ENCODE measurements around the gene SCEL. TPM values are rescaled to one million over a fixed set of nuclear protein-coding genes. Genes with fewer than 3 reads are reported as not detected.

The SCEL gene
- total and polyA plus RNA-seq, 2 donors from 2014 or later: 0.22 to 3.3 TPM

DNA sequence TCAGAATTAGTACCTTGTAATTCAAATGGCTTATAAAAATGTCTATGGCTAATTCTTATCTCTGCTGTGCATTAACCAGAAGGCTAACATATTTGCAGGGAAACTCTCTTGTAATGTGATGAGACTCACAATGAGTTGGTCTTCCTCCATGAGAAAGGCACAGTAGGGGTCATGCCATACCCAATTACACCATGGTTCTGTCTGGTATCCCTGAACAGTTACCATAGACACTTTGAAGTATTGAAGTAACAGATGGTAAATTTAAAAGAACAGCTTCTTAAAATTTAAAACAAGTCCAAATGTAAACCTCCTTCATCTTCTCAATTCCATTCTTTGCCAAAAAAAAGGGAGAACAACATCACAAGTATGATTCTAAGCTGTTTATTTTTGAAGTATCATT is 139.3 kb downstream of the SCEL start:
- Histone ChIP-seq H3K27ac (ENCODE audit: low read depth in 2 of 2, low read length in 2 of 2) (no peak overlapping the region), H3K27me3 (ENCODE audit: control insufficient read depth, insufficient read depth, low read length) (no peaks in the 10 kb centered on the region), H3K9me3 (ENCODE audit: control insufficient read depth in 2 of 3, insufficient read depth in 1 of 3, low read length in 3 of 3) (peaks cover 0 to 5% (median 0%) of the 10 kb centered on the region in 3 donors), H3K9ac (ENCODE audit: low read length in 3 of 3) (no peak overlapping the region), H3K4me1 (ENCODE audit: control insufficient read depth in 2 of 3, insufficient read depth in 2 of 3, low read depth in 1 of 3, low read length in 3 of 3) (no peaks in the 10 kb centered on the region), H3K4me3 (ENCODE audit: low read length in 3 of 3) (no peak overlapping the region), H3K36me3 (ENCODE audit: control insufficient read depth in 2 of 3, insufficient read depth in 3 of 3, low read length in 3 of 3) (no peaks in the 10 kb centered on the region)
- intact Hi-C loops (cut with DNase I): no loop called here
- TF ChIP-seq, protein P1, sequence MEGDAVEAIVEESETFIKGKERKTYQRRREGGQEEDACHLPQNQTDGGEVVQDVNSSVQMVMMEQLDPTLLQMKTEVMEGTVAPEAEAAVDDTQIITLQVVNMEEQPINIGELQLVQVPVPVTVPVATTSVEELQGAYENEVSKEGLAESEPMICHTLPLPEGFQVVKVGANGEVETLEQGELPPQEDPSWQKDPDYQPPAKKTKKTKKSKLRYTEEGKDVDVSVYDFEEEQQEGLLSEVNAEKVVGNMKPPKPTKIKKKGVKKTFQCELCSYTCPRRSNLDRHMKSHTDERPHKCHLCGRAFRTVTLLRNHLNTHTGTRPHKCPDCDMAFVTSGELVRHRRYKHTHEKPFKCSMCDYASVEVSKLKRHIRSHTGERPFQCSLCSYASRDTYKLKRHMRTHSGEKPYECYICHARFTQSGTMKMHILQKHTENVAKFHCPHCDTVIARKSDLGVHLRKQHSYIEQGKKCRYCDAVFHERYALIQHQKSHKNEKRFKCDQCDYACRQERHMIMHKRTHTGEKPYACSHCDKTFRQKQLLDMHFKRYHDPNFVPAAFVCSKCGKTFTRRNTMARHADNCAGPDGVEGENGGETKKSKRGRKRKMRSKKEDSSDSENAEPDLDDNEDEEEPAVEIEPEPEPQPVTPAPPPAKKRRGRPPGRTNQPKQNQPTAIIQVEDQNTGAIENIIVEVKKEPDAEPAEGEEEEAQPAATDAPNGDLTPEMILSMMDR (IDR thresholded peaks at IDR 0.05; ENCODE audit: borderline replicate concordance, extremely low read depth, insufficient read depth): no peak
- no peak for FAIRE-seq
- DNase-seq: no peak

DNA sequence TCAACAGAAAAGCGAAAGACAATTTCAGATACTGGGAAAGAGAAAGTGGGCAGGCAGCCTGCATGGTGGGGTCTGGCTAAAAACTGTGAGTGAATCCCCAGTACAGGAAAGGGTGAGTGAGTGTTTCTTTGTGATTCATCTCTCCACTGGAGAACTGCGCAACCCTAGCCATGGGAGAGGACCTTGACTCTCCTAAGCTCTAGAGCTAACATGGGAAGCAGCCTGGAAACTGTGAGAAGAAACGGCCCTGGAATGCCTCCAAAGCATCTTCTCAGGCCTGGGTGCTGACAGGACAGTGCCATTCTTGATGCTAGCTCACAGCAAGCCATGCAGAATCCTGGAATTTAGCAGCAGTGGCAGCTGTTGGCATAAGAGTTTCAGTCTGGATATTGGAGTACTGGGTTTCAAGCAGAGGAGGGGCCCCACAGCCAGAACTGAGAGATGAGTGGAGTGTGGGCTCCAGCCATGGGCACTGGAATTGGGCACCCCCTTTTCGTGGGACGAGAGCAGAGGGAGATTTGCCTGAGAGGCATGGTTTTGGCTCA is 143.3 kb downstream of the SCEL start:
- intact Hi-C loops (cut with DNase I): no loop called here
- TF ChIP-seq, protein P1 (IDR thresholded peaks at IDR 0.05; ENCODE audit: borderline replicate concordance, extremely low read depth, insufficient read depth): no peak
- Histone ChIP-seq H3K27ac (ENCODE audit: low read depth in 2 of 2, low read length in 2 of 2) (no peak overlapping the region), H3K4me1 (ENCODE audit: control insufficient read depth in 2 of 3, insufficient read depth in 2 of 3, low read depth in 1 of 3, low read length in 3 of 3) (no peaks in the 10 kb centered on the region), H3K27me3 (ENCODE audit: control insufficient read depth, insufficient read depth, low read length) (no peaks in the 10 kb centered on the region), H3K36me3 (ENCODE audit: control insufficient read depth in 2 of 3, insufficient read depth in 3 of 3, low read length in 3 of 3) (no peaks in the 10 kb centered on the region), H3K4me3 (ENCODE audit: low read length in 3 of 3) (no peak overlapping the region), H3K9me3 (ENCODE audit: control insufficient read depth in 2 of 3, insufficient read depth in 1 of 3, low read length in 3 of 3) (peaks cover 0 to 5% (median 0%) of the 10 kb centered on the region in 3 donors), H3K9ac (ENCODE audit: low read length in 3 of 3) (no peak overlapping the region)
- FAIRE-seq (no peak), DNase-seq (no peak)

DNA sequence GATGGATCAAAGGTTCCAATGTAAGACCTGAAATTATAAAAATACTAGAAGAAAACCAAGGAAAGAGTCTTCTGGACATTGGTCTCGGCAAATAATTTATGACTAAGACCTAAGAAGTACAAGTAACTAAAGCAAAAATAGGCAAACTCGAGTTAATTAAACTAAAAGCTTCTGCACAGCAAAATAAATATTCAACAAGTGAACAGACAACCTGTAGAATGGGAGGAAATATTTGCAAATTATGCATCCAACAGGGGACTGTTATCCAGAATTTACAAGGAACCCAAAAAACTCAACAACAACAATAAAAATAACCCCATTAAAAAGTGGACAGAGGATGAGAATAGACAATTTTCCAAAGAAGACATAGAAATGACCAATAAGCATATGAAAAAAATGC is 152.3 kb downstream of the SCEL start:
- H3K9ac ChIP-seq (ENCODE audit: low read length in 3 of 3): no peak overlapping the region
- intact Hi-C loops (cut with DNase I): no loop called here
- H3K4me3 ChIP-seq (ENCODE audit: low read length in 3 of 3): no peak overlapping the region
- no peaks in the 10 kb centered on the region for H3K9me3 ChIP-seq (ENCODE audit: control insufficient read depth in 2 of 3, insufficient read depth in 1 of 3, low read length in 3 of 3)
- DNase-seq (no peak), FAIRE-seq (no peak)
- no peaks in the 10 kb centered on the region for H3K36me3 ChIP-seq (ENCODE audit: control insufficient read depth in 2 of 3, insufficient read depth in 3 of 3, low read length in 3 of 3)
- no peak overlapping the region for H3K27ac ChIP-seq (ENCODE audit: low read depth in 2 of 2, low read length in 2 of 2)
- H3K27me3 ChIP-seq (ENCODE audit: control insufficient read depth, insufficient read depth, low read length): no peaks in the 10 kb centered on the region
- TF ChIP-seq, protein P1 (IDR thresholded peaks at IDR 0.05; ENCODE audit: borderline replicate concordance, extremely low read depth, insufficient read depth): no peak
- no peaks in the 10 kb centered on the region for H3K4me1 ChIP-seq (ENCODE audit: control insufficient read depth in 2 of 3, insufficient read depth in 2 of 3, low read depth in 1 of 3, low read length in 3 of 3)

DNA sequence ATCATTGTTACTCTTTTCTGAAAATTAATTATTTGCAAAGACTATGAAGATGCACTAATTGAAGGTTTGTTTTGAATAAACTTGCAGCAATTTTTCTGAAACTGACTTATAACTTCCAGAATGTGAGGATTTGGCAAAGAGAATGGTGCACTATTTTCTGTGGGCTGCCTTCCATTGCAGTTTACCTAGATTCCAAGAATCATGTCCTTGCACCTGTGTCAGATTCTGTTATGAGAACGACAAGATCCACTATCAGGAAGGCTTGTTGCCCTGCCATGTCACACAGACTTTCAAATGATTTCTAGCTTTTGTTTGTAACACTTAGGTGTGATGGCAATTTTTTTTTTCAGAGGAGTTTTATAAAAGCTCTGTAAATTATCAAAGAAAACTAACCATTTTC is 156.4 kb downstream of the SCEL start:
- H3K4me1 ChIP-seq (ENCODE audit: control insufficient read depth in 2 of 3, insufficient read depth in 2 of 3, low read depth in 1 of 3, low read length in 3 of 3): peaks cover 0 to 4% (median 0%) of the 10 kb centered on the region in 3 donors
- H3K4me3 ChIP-seq (ENCODE audit: low read length in 3 of 3): no peak overlapping the region
- H3K9ac ChIP-seq (ENCODE audit: low read length in 3 of 3): no peak overlapping the region
- no peaks in the 10 kb centered on the region for H3K36me3 ChIP-seq (ENCODE audit: control insufficient read depth in 2 of 3, insufficient read depth in 3 of 3, low read length in 3 of 3)
- intact Hi-C loops (cut with DNase I): no loop called here
- FAIRE-seq (no peak), DNase-seq (no peak)
- H3K27me3 ChIP-seq (ENCODE audit: control insufficient read depth, insufficient read depth, low read length): peaks cover 2% of the 10 kb centered on the region
- no peak overlapping the region for H3K27ac ChIP-seq (ENCODE audit: low read depth in 2 of 2, low read length in 2 of 2)
- TF ChIP-seq, protein P1 (IDR thresholded peaks at IDR 0.05; ENCODE audit: borderline replicate concordance, extremely low read depth, insufficient read depth): no peak
- no peaks in the 10 kb centered on the region for H3K9me3 ChIP-seq (ENCODE audit: control insufficient read depth in 2 of 3, insufficient read depth in 1 of 3, low read length in 3 of 3)

Data from kidney (tissue), 14 donors.